Body of pancreas (tissue), 4 donors: ENCODE data around the gene GALNTL6.

Experiments
- CTCF ChIP-seq, 7 experiments: fragments of 450-650 bp in 4 of 7; fragments of 200-600 bp in 3 of 7; sonication (generic) in 3 of 7; IDR thresholded peaks; one replicate each; pipeline ENCODE4 v1.5.1; 2016 to 2019; ENCODE audit warnings: antibody characterized with exemption in 7 of 7
- POLR2A ChIP-seq, 3 donors: fragments of 450-650 bp; IDR thresholded peaks; one replicate each; pipeline ENCODE4 v1.6.1; 2016; ENCODE audit warnings: antibody characterized with exemption in 3 of 3, mild to moderate bottlenecking in 2 of 3

DNA sequence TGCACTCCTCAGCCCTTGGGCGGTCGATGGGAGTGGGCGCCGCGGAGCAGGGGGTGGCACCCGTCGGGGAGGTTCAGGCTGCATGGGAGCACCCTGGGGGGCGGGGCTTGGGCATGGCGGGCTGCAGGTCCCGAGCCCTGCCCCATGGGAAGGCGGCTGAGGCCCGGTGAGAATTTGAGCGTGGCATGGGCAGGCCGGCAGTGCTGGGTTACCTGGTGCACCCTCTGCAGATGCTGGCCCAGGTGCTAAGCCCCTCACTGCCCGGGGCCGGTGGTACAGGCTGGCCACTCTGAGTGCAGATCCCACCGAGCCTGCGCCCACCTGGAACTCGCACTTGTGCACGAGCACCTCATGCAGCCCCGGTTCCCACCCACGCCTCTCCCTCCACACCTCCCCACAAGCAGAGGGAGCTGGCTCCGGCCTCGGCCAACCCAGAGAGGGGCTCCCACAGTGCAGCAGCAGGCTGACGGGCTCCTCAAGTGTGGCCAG is 556.3 kb downstream of the GALNTL6 start:
- TF ChIP-seq CTCF (IDR thresholded peaks at IDR 0.05) = no peak
- TF ChIP-seq POLR2A (IDR thresholded peaks at IDR 0.05) = no peak
